ENCODE results near the gene D2HGDH.

DNA sequence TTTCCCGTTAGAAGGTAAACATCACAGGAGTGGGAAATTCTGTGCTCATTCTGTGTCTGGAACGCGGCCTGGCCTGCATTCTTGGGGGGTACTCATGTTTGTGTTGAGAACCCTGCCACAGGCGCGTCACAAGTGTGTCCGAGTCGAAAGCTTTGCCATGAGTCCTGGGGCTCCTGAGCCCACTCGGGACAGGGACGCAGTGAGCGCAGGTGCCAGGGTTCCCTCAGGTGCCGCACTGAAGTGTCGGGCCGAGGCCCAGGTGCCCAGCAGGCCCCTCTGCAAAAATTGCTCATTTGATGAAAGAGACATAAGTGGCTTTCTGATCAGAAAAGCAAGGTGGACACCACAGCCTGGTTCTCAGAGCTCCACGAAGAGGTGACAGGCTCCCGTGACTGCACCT lies 4.7 kb downstream of the D2HGDH start:
- TF ChIP-seq POLR2A (IDR thresholded peaks at IDR 0.05) = no peak
- TF ChIP-seq, protein P1, sequence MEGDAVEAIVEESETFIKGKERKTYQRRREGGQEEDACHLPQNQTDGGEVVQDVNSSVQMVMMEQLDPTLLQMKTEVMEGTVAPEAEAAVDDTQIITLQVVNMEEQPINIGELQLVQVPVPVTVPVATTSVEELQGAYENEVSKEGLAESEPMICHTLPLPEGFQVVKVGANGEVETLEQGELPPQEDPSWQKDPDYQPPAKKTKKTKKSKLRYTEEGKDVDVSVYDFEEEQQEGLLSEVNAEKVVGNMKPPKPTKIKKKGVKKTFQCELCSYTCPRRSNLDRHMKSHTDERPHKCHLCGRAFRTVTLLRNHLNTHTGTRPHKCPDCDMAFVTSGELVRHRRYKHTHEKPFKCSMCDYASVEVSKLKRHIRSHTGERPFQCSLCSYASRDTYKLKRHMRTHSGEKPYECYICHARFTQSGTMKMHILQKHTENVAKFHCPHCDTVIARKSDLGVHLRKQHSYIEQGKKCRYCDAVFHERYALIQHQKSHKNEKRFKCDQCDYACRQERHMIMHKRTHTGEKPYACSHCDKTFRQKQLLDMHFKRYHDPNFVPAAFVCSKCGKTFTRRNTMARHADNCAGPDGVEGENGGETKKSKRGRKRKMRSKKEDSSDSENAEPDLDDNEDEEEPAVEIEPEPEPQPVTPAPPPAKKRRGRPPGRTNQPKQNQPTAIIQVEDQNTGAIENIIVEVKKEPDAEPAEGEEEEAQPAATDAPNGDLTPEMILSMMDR (IDR thresholded peaks at IDR 0.05 in 4 of 5, conservative IDR thresholded peaks at IDR 0.05 in 1 of 5) = no peak
